NCI-H1930 (cell line): ENCODE data around the gene GAPDHS.

ENCODE experiments used
- DNase-seq, 2 experiments: peaks; one replicate each; lab custom pipeline; 2025; lab: John Stamatoyannopoulos, UW

GAPDHS gene

GRCh38 chr19:35533201-35533821 is at the start of gene GAPDHS:
GAPDHS (plus strand) TSS chr19:35533456; CDS start chr19:35533528, 72 bp downstream.
- DNase-seq: no peak

GRCh38 chr19:35484252-35485036 is 48.8 kb upstream of the GAPDHS start:
- DNase-seq: no peak

- no peak for DNase-seq
Measured at GRCh38 chr19:35486268-35486708, 47.0 kb upstream of the GAPDHS start.

- no peak for DNase-seq
Measured at GRCh38 chr19:35487656-35488182, 45.5 kb upstream of the GAPDHS start.

- DNase-seq: no peak
Measured at GRCh38 chr19:35488677-35489076, 44.6 kb upstream of the GAPDHS start.

DNA sequence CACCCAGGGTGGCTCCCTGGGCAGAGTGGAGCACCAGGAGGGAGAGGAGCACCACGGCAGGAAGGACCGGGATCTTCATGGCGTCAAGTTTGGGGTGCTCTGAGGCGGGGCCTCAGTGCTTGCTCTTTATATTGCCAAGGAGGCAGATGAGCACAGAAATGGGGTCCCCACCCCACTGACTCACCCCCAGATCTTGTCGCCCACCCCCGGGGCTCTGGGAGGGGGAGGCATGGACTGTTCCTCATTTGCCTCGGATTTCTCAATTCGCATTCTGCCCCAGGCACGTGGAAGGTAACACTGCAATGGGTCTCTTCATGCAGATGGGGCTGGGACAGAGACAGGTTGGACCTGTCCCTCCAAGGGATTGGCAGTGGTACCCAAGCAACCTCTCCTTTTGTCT is 42.9 kb upstream of the GAPDHS start, which contains the start of gene KRTDAP:
KRTDAP (minus strand) TSS at position 101 of the 400 bp plus-strand sequence; CDS start at position 79, 22 bp downstream.
- no peak for DNase-seq

DNA sequence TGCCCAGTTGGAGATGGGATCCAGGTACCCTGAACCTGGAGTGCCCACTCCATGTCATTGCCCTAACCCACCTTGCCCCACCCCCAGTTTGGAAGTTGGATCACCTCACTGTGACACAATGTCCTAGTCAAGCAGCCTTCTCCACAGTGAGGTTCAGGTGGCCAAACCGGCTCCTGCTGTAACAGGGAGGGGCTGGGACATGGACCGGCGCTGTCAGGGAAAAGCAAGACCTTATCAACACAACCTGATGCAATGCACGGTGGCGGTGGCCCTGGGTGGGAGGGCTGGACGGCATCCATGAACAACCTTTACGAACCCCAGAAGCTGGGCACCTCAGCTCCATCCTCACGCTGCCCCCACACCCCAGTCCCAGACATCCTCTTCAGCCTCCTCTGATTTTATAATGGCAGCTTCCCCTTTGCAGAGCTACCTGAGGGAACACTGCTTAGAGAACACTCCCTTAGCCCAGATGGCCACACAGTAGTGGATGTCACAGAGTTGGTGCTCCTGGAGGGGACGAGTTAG is 41.4 kb upstream of the GAPDHS start:
- DNase-seq: no peak

DNA sequence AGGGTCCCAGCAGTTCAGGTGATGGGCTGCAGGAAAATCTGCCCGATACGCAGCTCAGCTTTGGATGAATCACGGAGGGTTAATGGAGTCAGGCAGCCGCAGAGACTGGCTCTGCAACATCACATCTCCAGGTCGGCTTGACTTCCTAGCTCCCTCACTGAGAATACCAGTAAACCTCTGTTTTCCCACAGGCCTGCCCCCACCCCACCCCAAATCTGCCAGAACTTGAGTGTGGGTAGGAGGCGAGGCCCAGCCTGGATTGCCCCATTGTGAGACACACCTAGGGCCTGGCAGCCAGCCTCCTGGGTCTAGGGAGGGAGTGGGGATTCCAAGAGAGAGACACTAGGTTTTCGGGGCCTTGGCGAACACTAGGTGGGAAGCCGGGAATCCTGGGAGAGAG is 39.3 kb upstream of the GAPDHS start:
- no peak for DNase-seq

GRCh38 chr19:35495107-35496064 is 37.9 kb upstream of the GAPDHS start:
- peak; percentile 34 to 59 for DNase-seq

- DNase-seq: no peak
Measured at GRCh38 chr19:35497406-35497805, 35.9 kb upstream of the GAPDHS start.

DNA sequence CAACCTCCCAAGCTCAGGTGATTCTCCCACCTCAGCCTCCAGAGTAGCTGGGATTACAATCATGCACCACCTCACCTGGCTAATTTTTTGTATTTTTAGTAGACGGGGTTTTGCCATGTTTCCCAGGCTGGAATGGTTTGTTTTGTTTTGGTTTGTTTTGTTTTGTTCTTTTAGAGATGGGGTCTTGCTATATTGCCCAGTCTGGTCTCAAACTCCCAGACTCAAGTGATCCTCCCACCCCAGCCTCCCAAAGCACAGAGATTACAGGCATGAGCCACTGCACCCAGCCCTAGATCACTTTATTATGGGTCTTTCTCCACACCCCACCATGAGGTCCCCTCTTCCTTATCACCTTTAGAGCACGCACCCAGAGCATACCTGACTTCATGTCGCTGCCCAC is 35.0 kb upstream of the GAPDHS start:
- DNase-seq: no peak

DNA sequence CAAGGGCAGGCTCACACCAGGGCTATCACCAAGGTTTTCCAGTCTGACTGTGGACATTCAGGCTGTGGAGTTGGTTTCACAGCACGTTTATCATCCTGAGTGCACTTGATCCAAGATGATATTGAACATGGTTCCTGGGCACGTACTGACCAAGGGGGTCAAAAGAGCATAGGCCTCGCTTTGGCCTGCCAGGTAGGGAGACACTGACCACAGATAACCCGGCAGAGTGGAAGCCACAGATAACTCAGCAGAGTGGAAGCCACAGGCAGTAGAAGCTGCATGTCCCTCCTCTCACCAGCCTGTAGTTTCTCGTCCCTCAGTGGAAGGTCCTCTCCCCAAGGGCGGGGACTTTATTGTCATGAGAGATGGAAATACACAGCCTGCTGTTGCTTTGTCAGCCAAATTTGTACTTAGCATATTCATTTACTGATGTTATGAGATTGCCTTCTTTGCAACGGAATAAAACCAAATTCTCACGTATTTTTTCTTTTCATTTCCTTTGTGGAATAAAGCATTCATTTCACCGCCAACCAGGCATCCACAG is 34.2 kb upstream of the GAPDHS start:
- DNase-seq: no peak

DNA sequence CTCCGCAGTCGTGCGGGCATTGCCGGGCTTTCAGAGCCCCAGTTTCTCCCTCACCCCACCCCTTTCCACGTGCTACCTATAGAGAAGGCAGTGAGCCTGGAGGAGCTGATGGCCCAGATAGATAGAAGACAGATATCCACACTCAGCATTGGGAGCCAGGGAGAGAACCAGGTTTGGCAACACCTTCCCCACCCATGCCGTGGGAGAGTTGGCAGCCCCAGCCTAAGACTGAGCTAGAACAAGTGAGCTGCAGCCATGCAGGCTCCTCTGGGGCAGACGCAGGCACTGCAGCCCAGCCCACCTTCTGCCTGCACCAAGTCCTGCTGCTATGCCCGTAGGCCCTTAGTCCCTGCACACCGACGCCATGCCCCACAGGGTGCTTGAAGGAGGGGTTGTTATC is 32.6 kb upstream of the GAPDHS start:
- DNase-seq: no peak

DNA sequence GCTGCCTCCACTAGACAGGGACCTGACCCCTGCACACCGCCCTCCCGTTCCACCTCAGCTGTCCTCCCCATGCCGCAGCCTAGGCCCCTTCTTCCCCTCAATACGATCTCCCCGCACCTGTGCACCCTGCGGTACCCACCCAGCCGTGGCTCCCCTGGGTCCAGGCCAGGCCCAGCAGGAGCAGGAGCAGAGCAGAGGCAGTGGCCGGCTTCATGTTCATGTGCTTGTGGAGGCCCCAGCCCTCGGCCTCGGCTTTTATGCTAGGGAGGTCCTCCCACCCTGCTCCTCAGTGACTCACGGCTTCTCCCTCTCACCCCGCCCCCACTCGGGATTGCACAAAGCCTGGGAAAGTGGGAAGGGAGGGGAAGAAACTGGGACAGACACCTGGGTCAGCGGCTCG is 31.6 kb upstream of the GAPDHS start:
- DNase-seq: no peak

- DNase-seq: no peak
Measured at GRCh38 chr19:35502751-35503150, 30.5 kb upstream of the GAPDHS start.

GRCh38 chr19:35506011-35506410 is 27.2 kb upstream of the GAPDHS start:
- DNase-seq: no peak

GRCh38 chr19:35507561-35507960 is 25.7 kb upstream of the GAPDHS start:
- no peak for DNase-seq

- no peak for DNase-seq
Measured at GRCh38 chr19:35508129-35508528, 25.1 kb upstream of the GAPDHS start.

DNA sequence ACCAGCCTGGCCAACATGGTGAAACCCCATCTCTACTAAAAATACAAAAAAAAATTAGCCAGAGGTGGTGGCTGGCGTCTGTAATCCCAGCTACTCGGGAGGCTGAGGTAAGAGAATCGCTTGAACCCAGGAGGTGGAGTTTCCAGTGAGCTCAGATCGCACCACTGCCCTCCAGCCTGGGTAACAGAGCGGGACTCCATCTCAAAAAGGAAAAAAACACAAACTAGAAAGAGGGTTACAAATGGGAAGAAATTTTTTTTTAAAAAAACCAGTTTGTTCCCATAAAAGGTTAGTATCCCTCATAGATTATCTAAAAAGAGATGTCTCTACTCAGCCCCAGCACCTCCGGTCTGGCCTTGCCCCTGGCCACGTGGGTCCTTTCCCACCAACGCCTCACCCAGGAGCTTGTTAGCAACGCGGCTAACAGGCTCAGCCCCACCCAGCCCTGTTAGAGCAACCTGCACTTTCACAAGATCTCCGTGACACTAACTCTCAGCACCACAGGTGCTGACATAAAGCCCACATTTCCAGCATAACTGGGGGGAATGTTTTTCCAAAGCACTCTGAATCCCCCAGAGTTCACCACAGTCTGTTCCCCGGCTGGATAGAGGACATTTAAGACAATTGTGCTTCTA is 24.1 kb upstream of the GAPDHS start:
- DNase-seq: peak in 1 of 2 experiments; percentile 41

DNA sequence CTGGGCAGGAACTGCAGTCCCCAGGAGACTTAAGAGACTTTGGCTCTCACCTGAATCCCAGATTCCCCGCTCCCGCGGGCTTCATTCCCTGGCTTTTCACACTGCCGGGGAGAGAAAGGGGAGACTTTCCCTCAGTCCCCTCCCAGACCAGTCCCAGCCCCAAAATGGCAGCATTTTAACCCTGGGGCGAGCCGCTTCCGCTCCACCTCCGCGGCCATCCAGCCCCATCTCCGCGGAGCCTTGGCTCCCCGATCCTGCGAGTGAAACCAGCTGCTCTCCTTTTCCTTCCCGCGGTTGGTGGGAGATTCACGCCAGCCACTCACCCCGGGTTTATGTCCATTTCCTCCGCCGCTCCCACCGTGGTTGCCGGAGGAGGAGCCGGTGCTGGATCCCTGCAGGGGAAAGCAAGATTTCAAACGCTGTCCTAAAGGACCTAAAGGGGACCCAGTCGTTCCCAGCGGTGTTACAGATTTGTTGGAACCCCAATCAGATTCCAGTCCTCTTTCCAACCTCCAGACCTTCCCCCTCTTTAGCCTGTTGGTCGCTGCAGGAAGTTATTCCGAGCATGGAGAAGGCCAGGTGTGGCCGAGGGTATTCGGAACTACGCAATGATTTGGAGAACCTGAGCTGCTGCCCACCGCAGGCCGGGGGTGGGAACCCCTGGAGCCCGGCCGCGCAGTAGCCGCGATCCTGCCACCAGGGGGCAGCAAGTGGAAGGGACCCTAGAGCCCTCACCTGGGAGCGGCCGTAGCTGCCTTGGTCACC is 23.2 kb upstream of the GAPDHS start:
- peak; percentile 57 to 81 for DNase-seq
